Neural progenitor cell (in vitro differentiated cells): ENCODE measurements around the gene BEST2. TPM values are rescaled to one million over a fixed set of nuclear protein-coding genes. Genes with fewer than 3 reads are reported as not detected.

Experiments used
- DNase-seq: peaks from one replicate; pipeline ENCODE4 v3.0.0-alpha.2; 2016; ENCODE audit warnings: low spot score
- H2AFZ ChIP-seq: fragments of 200-600 bp; sonication (generic); replicated peaks from 2 replicates; pipeline ENCODE4 v1.6.1; 2016; ENCODE audit warnings: antibody characterized with exemption
- H3F3A ChIP-seq: fragments of 200-600 bp; sonication (generic); 2 replicates; pipeline ENCODE4 v1.6.1; 2016; ENCODE audit warnings: antibody characterized with exemption, low read depth
- H3K27ac ChIP-seq: fragments of 200-600 bp; sonication (generic); 2 replicates; pipeline ENCODE4 v1.5.1; 2016; ENCODE audit warnings: mild to moderate bottlenecking
- H3K27me3 ChIP-seq: fragments of 200-600 bp; sonication (generic); 2 replicates; pipeline ENCODE4 v1.6.1; 2016; ENCODE audit warnings: mild to moderate bottlenecking, moderate library complexity
- H3K36me3 ChIP-seq: fragments of 200-600 bp; sonication (generic); 2 replicates; pipeline ENCODE4 v1.5.1; 2016
- H3K4me1 ChIP-seq: fragments of 200-600 bp; sonication (generic); 2 replicates; pipeline ENCODE4 v1.6.1; 2016; ENCODE audit warnings: mixed run types
- H3K4me2 ChIP-seq: fragments of 200-600 bp; sonication (generic); 2 replicates; pipeline ENCODE4 v1.6.1; 2016
- H3K4me3 ChIP-seq: fragments of 200-600 bp; sonication (generic); 2 replicates; pipeline ENCODE4 v1.5.1; 2016
- H3K79me2 ChIP-seq: fragments of 200-600 bp; sonication (generic); 2 replicates; pipeline ENCODE4 v1.6.1; 2016; ENCODE audit warnings: low read depth
- H3K9ac ChIP-seq: fragments of 200-600 bp; sonication (generic); 2 replicates; pipeline ENCODE4 v1.6.1; 2016
- H3K9me3 ChIP-seq: fragments of 200-600 bp; sonication (generic); 2 replicates; pipeline ENCODE4 v1.5.1; 2016; ENCODE audit warnings: low read depth
- H4K20me1 ChIP-seq: fragments of 200-600 bp; sonication (generic); 2 replicates; pipeline ENCODE4 v1.6.1; 2016; ENCODE audit warnings: low read depth
- H3K27ac Mint-ChIP-seq: 3 replicates; pipeline ENCODE4 v1.8.0; 2021; ENCODE audit warnings: mixed read lengths
- H3K27me3 Mint-ChIP-seq: 2 replicates; pipeline ENCODE4 v1.8.0; 2022; ENCODE audit warnings: low read depth, mild to moderate bottlenecking, inconsistent platforms, moderate library complexity, mixed read lengths; ENCODE audit not compliant: insufficient read depth
- H3K36me3 Mint-ChIP-seq: 3 replicates; pipeline ENCODE4 v1.8.0; 2021; ENCODE audit warnings: mixed read lengths
- H3K4me1 Mint-ChIP-seq: 3 replicates; pipeline ENCODE4 v1.8.0; 2021; ENCODE audit warnings: mixed read lengths
- H3K4me3 Mint-ChIP-seq: 3 replicates; pipeline ENCODE4 v1.8.0; 2021; ENCODE audit warnings: mild to moderate bottlenecking, moderate library complexity, mixed read lengths
- H3K9me3 Mint-ChIP-seq: 3 replicates; pipeline ENCODE4 v1.8.0; 2020; ENCODE audit warnings: mixed read lengths
- EZH2 ChIP-seq: fragments of 200-600 bp; sonication (generic); IDR thresholded peaks from 2 replicates; pipeline ENCODE4 v1.6.1; 2017; ENCODE audit warnings: antibody characterized with exemption, mild to moderate bottlenecking, moderate library complexity
- EZH2phosphoT487 ChIP-seq: fragments of 200-600 bp; sonication (generic); IDR thresholded peaks from 2 replicates; pipeline ENCODE4 v1.6.1; 2017; ENCODE audit warnings: antibody characterized with exemption
- total RNA-seq: library from RNA; depleted of rRNA; stranded (reverse); fragments of >200 nt; gene quantifications from 2 replicates; pipeline ENCODE4 v1.2.3, GENCODE V29; 2015; ENCODE audit warnings: low replicate concordance
- TF ChIP-seq, protein P1 (sequence below): fragments of 200-600 bp; sonication (generic); IDR thresholded peaks from 2 replicates; pipeline ENCODE4 v1.5.1; 2017; ENCODE audit warnings: antibody characterized with exemption, mild to moderate bottlenecking

Gene BEST2
- total RNA-seq, 1 donor from 2014 or later: not detected

DNA sequence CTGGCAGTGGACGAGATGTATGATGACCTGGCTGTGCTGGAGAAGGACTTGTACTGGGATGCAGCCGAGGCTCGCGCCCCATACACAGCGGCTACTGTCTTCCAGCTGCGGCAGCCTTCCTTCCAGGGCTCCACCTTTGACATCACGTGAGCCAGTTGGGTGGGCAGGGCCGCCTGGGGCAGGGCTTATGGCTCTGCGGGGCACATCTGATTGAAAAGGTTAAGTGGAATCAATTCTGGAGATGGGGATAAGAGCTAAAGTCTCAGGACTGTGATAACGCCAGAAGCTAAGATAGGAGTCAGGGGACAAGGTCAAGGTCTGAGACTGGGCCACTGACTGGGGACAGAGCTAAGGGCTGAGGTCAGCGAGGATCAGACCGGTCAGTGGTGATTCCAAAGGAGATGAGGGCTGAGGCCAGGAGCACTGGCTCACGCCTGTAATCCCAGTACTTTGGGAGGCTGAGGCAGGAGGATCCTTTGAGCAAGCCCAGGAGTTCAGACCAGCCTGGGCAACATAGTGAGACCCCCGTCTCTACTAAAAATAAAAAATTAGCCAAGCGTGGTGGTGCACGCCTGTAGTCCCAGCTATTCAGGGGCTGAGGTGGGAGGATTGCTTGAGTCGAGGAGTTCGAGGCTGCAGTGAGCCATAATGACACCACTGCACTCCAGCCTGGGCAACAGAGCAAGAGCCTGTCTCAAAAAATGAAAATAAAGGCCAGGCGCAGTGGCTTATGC is 4.7 kb downstream of the BEST2 start:
- H3K36me3 Mint-ChIP-seq: peaks cover 2% of the 10 kb centered on the region
- peak overlapping the region; percentile 19 for H3K4me3 Mint-ChIP-seq

DNA sequence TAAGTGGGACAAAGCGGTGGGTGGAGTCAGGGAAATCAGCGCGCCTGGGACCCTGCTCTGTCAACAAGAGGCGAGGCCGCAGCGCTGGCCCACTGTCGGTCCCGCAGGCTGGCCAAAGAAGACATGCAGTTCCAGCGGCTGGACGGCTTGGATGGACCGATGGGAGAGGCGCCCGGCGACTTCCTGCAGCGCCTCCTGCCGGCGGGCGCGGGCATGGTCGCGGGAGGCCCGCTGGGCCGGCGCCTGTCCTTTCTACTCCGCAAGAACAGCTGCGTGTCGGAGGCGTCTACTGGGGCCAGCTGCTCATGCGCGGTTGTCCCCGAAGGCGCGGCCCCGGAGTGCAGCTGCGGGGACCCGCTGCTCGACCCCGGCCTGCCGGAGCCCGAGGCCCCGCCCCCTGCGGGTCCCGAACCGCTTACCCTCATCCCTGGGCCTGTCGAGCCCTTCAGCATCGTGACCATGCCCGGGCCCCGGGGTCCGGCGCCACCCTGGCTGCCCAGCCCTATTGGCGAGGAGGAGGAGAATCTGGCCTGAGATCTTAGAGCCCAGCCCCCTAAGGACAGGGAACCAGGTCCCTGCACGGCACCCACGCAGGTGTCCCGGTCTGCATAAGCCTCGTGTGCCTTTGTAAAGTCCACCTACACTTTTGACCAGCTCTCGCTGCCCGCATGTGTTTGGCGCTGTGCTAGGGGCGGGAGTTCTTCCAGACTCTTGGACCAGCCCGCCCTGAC is 6.1 kb downstream of the BEST2 start:
- H3K9ac ChIP-seq: no peak overlapping the region
- H3K27me3 Mint-ChIP-seq: peaks cover 23% of the 10 kb centered on the region
- H3F3A ChIP-seq: peaks cover 19% of the 10 kb centered on the region
- peaks cover 21% of the 10 kb centered on the region for H3K27me3 ChIP-seq
- H3K27ac Mint-ChIP-seq: no peak overlapping the region
- no peaks in the 10 kb centered on the region for H4K20me1 ChIP-seq
- no peaks in the 10 kb centered on the region for H3K79me2 ChIP-seq
- H3K4me3 ChIP-seq: peak overlapping the region; percentile 31
- H3K4me1 Mint-ChIP-seq: peaks cover 8% of the 10 kb centered on the region
- H3K27ac ChIP-seq: no peak overlapping the region
- peaks cover 8% of the 10 kb centered on the region for H3K9me3 Mint-ChIP-seq
- no peaks in the 10 kb centered on the region for H3K36me3 ChIP-seq
- H3K4me2 ChIP-seq: peak overlapping the region; percentile 67
- DNase-seq: peak; percentile 90
- H3K36me3 Mint-ChIP-seq: peaks cover 4% of the 10 kb centered on the region
- H3K4me3 Mint-ChIP-seq: peak overlapping the region; percentile 80
- H3K9me3 ChIP-seq: no peaks in the 10 kb centered on the region
- H3K4me1 ChIP-seq: no peaks in the 10 kb centered on the region
- H2AFZ ChIP-seq: peak overlapping the region; percentile 10
- TF ChIP-seq, protein P1, sequence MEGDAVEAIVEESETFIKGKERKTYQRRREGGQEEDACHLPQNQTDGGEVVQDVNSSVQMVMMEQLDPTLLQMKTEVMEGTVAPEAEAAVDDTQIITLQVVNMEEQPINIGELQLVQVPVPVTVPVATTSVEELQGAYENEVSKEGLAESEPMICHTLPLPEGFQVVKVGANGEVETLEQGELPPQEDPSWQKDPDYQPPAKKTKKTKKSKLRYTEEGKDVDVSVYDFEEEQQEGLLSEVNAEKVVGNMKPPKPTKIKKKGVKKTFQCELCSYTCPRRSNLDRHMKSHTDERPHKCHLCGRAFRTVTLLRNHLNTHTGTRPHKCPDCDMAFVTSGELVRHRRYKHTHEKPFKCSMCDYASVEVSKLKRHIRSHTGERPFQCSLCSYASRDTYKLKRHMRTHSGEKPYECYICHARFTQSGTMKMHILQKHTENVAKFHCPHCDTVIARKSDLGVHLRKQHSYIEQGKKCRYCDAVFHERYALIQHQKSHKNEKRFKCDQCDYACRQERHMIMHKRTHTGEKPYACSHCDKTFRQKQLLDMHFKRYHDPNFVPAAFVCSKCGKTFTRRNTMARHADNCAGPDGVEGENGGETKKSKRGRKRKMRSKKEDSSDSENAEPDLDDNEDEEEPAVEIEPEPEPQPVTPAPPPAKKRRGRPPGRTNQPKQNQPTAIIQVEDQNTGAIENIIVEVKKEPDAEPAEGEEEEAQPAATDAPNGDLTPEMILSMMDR: peak; percentile 92
- TF ChIP-seq EZH2 (no peak), EZH2phosphoT487 (no peak)

More for the DNA sequence above, 4.7 kb downstream of the BEST2 start:
- Histone ChIP-seq H3K27me3 (peaks cover 35% of the 10 kb centered on the region), H2AFZ (no peak overlapping the region), H3K9me3 (no peaks in the 10 kb centered on the region), H3K79me2 (no peaks in the 10 kb centered on the region), H4K20me1 (no peaks in the 10 kb centered on the region), H3K4me1 (no peaks in the 10 kb centered on the region), H3K9ac (no peak overlapping the region), H3K36me3 (no peaks in the 10 kb centered on the region), H3K4me2 (no peak overlapping the region), H3K27ac (no peak overlapping the region), H3K4me3 (no peak overlapping the region), H3F3A (peaks cover 19% of the 10 kb centered on the region)
- Mint-ChIP-seq H3K27ac (no peak overlapping the region), H3K9me3 (peaks cover 2% of the 10 kb centered on the region), H3K27me3 (peaks cover 31% of the 10 kb centered on the region), H3K4me1 (peaks cover 8% of the 10 kb centered on the region)
- DNase-seq: no peak
- no peak for TF ChIP-seq EZH2phosphoT487
- no peak for TF ChIP-seq EZH2
- TF ChIP-seq, protein P1: no peak

DNA sequence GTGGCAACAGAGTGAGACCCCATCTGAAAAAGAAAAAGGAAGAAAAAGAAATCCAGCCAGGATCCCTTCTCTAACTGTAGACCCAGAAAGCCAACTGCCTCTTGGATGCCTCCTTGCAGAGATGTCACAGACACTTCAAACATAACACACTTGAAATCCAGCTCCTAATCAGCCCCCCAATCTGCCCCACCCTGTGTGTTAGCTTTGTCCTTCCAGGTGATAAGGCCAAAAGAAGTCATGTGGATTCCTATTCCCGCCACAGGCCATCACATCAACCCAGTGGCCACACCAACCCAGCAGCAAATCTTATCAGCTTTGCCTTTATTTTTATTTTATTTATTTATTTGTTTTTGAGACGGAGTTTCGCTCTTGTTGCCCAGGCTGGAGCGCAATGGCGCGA is 8.1 kb downstream of the BEST2 start:
- Histone ChIP-seq H3K4me1 (no peaks in the 10 kb centered on the region), H3F3A (peaks cover 19% of the 10 kb centered on the region), H3K9ac (no peak overlapping the region), H3K4me3 (no peak overlapping the region), H3K4me2 (no peak overlapping the region), H3K36me3 (no peaks in the 10 kb centered on the region), H3K27me3 (peaks cover 5% of the 10 kb centered on the region), H4K20me1 (no peaks in the 10 kb centered on the region), H3K9me3 (no peaks in the 10 kb centered on the region), H3K27ac (no peak overlapping the region), H3K79me2 (no peaks in the 10 kb centered on the region), H2AFZ (no peak overlapping the region)
- Mint-ChIP-seq H3K36me3 (peaks cover 4% of the 10 kb centered on the region), H3K4me3 (no peak overlapping the region), H3K9me3 (peaks cover 8% of the 10 kb centered on the region), H3K27me3 (peaks cover 7% of the 10 kb centered on the region), H3K4me1 (peaks cover 8% of the 10 kb centered on the region), H3K27ac (no peak overlapping the region)
- TF ChIP-seq EZH2phosphoT487: no peak
- no peak for TF ChIP-seq EZH2
- TF ChIP-seq, protein P1: no peak
- no peak for DNase-seq
